ENCODE data around the gene TMIE.
"Not testable (repeated sequence)": the region's sequence is repeated elsewhere in the genome, so short reads cannot be mapped to it uniquely, and the experiment has no call there.

The TMIE gene

GRCh38 chr3:46736006-46736872 lies 35.0 kb downstream of the TMIE start:
- Histone ChIP-seq H3K27me3 (no peaks in the 10 kb centered on the region), H3K27ac (no peak overlapping the region), H3K9me3 (no peaks in the 10 kb centered on the region), H3K36me3 (no peaks in the 10 kb centered on the region), H3K4me2 (no peak overlapping the region), H3K4me3 (no peak overlapping the region), H4K20me1 (no peaks in the 10 kb centered on the region), H3K9ac (no peak overlapping the region), H3K4me1 (no peaks in the 10 kb centered on the region; the same call in 1 of the 2 replicates)
- no peak for TF ChIP-seq Cebpa-rat (IDR thresholded peaks at IDR 0.05)

- Histone ChIP-seq H3K27me3 (no peaks in the 10 kb centered on the region), H3K9ac (no peak overlapping the region), H3K9me3 (no peaks in the 10 kb centered on the region), H3K4me2 (no peak overlapping the region), H3K4me1 (no peaks in the 10 kb centered on the region; the same call in 1 of the 2 replicates), H4K20me1 (no peaks in the 10 kb centered on the region), H3K36me3 (no peaks in the 10 kb centered on the region), H3K27ac (no peak overlapping the region), H3K4me3 (no peak overlapping the region)
- TF ChIP-seq Cebpa-rat (IDR thresholded peaks at IDR 0.05): no peak
These were observed 36.1 kb downstream of the TMIE start for GRCh38 chr3:46737329-46737731.

- not testable (repeated sequence) for H3K36me3 ChIP-seq, H4K20me1 ChIP-seq, H3K4me1 ChIP-seq, H3K27ac ChIP-seq, H3K9me3 ChIP-seq, H3K4me3 ChIP-seq, H3K9ac ChIP-seq, H3K4me2 ChIP-seq, H3K27me3 ChIP-seq
These were observed 38.4 kb downstream of the TMIE start for GRCh38 chr3:46739565-46739964.

- no peak overlapping the region for H3K9ac ChIP-seq
- no peaks in the 10 kb centered on the region for H3K36me3 ChIP-seq
- no peaks in the 10 kb centered on the region for H3K27me3 ChIP-seq
- H3K4me1 ChIP-seq: peaks cover 6% of the 10 kb centered on the region; the same call in 1 of the 2 replicates
- no peak for TF ChIP-seq Cebpa-rat (IDR thresholded peaks at IDR 0.05)
- no peak overlapping the region for H3K4me3 ChIP-seq
- H3K9me3 ChIP-seq: no peaks in the 10 kb centered on the region
- H4K20me1 ChIP-seq: no peaks in the 10 kb centered on the region
- H3K27ac ChIP-seq: no peak overlapping the region
- no peak overlapping the region for H3K4me2 ChIP-seq
These were observed 41.9 kb downstream of the TMIE start for GRCh38 chr3:46742992-46743585.

- no peaks in the 10 kb centered on the region for H3K27me3 ChIP-seq
- no peaks in the 10 kb centered on the region for H3K9me3 ChIP-seq
- no peaks in the 10 kb centered on the region for H4K20me1 ChIP-seq
- TF ChIP-seq Cebpa-rat (IDR thresholded peaks at IDR 0.05): no peak
- H3K4me3 ChIP-seq: no peak overlapping the region
- H3K9ac ChIP-seq: no peak overlapping the region
- no peak overlapping the region for H3K4me2 ChIP-seq
- no peak overlapping the region for H3K27ac ChIP-seq
- H3K4me1 ChIP-seq: peaks cover 6% of the 10 kb centered on the region; the same call in 1 of the 2 replicates
- H3K36me3 ChIP-seq: no peaks in the 10 kb centered on the region
These were observed 45.5 kb downstream of the TMIE start for GRCh38 chr3:46746711-46747110.

GRCh38 chr3:46748170-46748569 lies 47.0 kb downstream of the TMIE start:
- no peak for TF ChIP-seq Cebpa-rat (IDR thresholded peaks at IDR 0.05)
- Histone ChIP-seq H4K20me1 (no peaks in the 10 kb centered on the region), H3K4me2 (no peak overlapping the region), H3K4me3 (no peak overlapping the region), H3K27me3 (no peaks in the 10 kb centered on the region), H3K9ac (no peak overlapping the region), H3K4me1 (peaks cover 6% of the 10 kb centered on the region; the same call in 1 of the 2 replicates), H3K27ac (no peak overlapping the region), H3K36me3 (no peaks in the 10 kb centered on the region), H3K9me3 (no peaks in the 10 kb centered on the region)

GRCh38 chr3:46749129-46749528 lies 47.9 kb downstream of the TMIE start:
- peaks cover 4% of the 10 kb centered on the region; the same call in 1 of the 2 replicates for H3K4me1 ChIP-seq
- no peak for TF ChIP-seq Cebpa-rat (IDR thresholded peaks at IDR 0.05)
- H3K27me3 ChIP-seq: no peaks in the 10 kb centered on the region
- no peaks in the 10 kb centered on the region for H3K9me3 ChIP-seq
- H3K4me2 ChIP-seq: no peak overlapping the region
- no peak overlapping the region for H3K9ac ChIP-seq
- H3K27ac ChIP-seq: no peak overlapping the region
- H3K36me3 ChIP-seq: no peaks in the 10 kb centered on the region
- H3K4me3 ChIP-seq: no peak overlapping the region
- H4K20me1 ChIP-seq: no peaks in the 10 kb centered on the region

- Histone ChIP-seq H4K20me1 (no peaks in the 10 kb centered on the region), H3K27me3 (no peaks in the 10 kb centered on the region), H3K4me1 (no peaks in the 10 kb centered on the region), H3K9ac (no peak overlapping the region), H3K4me2 (no peak overlapping the region), H3K36me3 (no peaks in the 10 kb centered on the region), H3K4me3 (no peak overlapping the region), H3K9me3 (no peaks in the 10 kb centered on the region), H3K27ac (no peak overlapping the region)
- TF ChIP-seq Cebpa-rat (IDR thresholded peaks at IDR 0.05): no peak
These were observed 49.4 kb downstream of the TMIE start for GRCh38 chr3:46750555-46751038.

GRCh38 chr3:46753127-46753526 lies 51.9 kb downstream of the TMIE start:
- H3K4me2 ChIP-seq, H3K4me1 ChIP-seq, H3K27me3 ChIP-seq, H3K9me3 ChIP-seq, H4K20me1 ChIP-seq, H3K36me3 ChIP-seq, H3K27ac ChIP-seq, H3K4me3 ChIP-seq, H3K9ac ChIP-seq: not testable (repeated sequence)

- Histone ChIP-seq H3K4me3 (no peak overlapping the region), H3K9ac (no peak overlapping the region), H3K4me1 (no peaks in the 10 kb centered on the region), H3K27me3 (no peaks in the 10 kb centered on the region), H3K36me3 (no peaks in the 10 kb centered on the region), H3K27ac (no peak overlapping the region), H4K20me1 (no peaks in the 10 kb centered on the region), H3K9me3 (no peaks in the 10 kb centered on the region), H3K4me2 (no peak overlapping the region)
- TF ChIP-seq Cebpa-rat (IDR thresholded peaks at IDR 0.05): no peak
These were observed 54.5 kb downstream of the TMIE start for GRCh38 chr3:46755646-46756045.
